ENCODE measurements around the gene OR9Q1. TPM values are rescaled to one million over a fixed set of nuclear protein-coding genes. Genes with fewer than 3 reads are reported as not detected.

OR9Q1 gene
- total RNA-seq, 4 donors from 2014 or later = not detected

- H3K27me3 ChIP-seq = no peaks in the 10 kb centered on the region
Measured at GRCh38 chr11:58127350-58127749, 103.7 kb downstream of the OR9Q1 start.

GRCh38 chr11:58133309-58134076 is 109.8 kb downstream of the OR9Q1 start:
- no peak overlapping the region for H3K4me3 ChIP-seq
- H3K9me3 ChIP-seq = no peaks in the 10 kb centered on the region
- no peaks in the 10 kb centered on the region for H3K36me3 ChIP-seq
- H3K4me1 ChIP-seq = no peaks in the 10 kb centered on the region
- WGBS, 2 donors (ENCODE audit: low coverage in 1 of 2) = 50 to 60% methylated on average over 6 to 7 of the region's 7 CpGs
- H3K27ac ChIP-seq = no peak overlapping the region
- ATAC-seq = no peak
- H3K27me3 ChIP-seq = no peaks in the 10 kb centered on the region
- TF ChIP-seq POLR2A (IDR thresholded peaks at IDR 0.05) (no peak), POLR2AphosphoS5 (IDR thresholded peaks at IDR 0.05) (no peak), CTCF (IDR thresholded peaks at IDR 0.05) (no peak), EP300 (IDR thresholded peaks at IDR 0.05) (no peak)

More at GRCh38 chr11:58127350-58127749, 103.7 kb downstream of the OR9Q1 start:
- Histone ChIP-seq H3K27ac (no peak overlapping the region), H3K4me1 (no peaks in the 10 kb centered on the region), H3K4me3 (no peak overlapping the region), H3K36me3 (no peaks in the 10 kb centered on the region), H3K9me3 (no peaks in the 10 kb centered on the region)
- TF ChIP-seq POLR2AphosphoS5 (IDR thresholded peaks at IDR 0.05) (no peak), EP300 (IDR thresholded peaks at IDR 0.05) (no peak), POLR2A (IDR thresholded peaks at IDR 0.05) (no peak), CTCF (IDR thresholded peaks at IDR 0.05) (no peak)
- ATAC-seq = no peak

GRCh38 chr11:58134151-58134550 is 110.5 kb downstream of the OR9Q1 start:
- ATAC-seq = no peak
- Histone ChIP-seq H3K27me3 (no peaks in the 10 kb centered on the region), H3K9me3 (no peaks in the 10 kb centered on the region), H3K27ac (no peak overlapping the region), H3K36me3 (no peaks in the 10 kb centered on the region), H3K4me3 (no peak overlapping the region), H3K4me1 (no peaks in the 10 kb centered on the region)
- WGBS, 2 donors (ENCODE audit: low coverage in 1 of 2) = 33% methylated on average over 1 of the region's 1 CpG; no CpG with 5 or more reads in 1 of the 2 donors
- TF ChIP-seq POLR2A (IDR thresholded peaks at IDR 0.05) (no peak), EP300 (IDR thresholded peaks at IDR 0.05) (no peak), POLR2AphosphoS5 (IDR thresholded peaks at IDR 0.05) (no peak), CTCF (IDR thresholded peaks at IDR 0.05) (no peak)

- Histone ChIP-seq H3K27me3 (no peaks in the 10 kb centered on the region), H3K27ac (no peak overlapping the region), H3K9me3 (no peaks in the 10 kb centered on the region), H3K4me3 (no peak overlapping the region), H3K36me3 (no peaks in the 10 kb centered on the region), H3K4me1 (no peaks in the 10 kb centered on the region)
- ATAC-seq = no peak
- WGBS, 2 donors (ENCODE audit: low coverage in 1 of 2) = 67 to 82% methylated on average over 1 of the region's 1 CpG
- TF ChIP-seq CTCF (IDR thresholded peaks at IDR 0.05) (no peak), POLR2AphosphoS5 (IDR thresholded peaks at IDR 0.05) (no peak), EP300 (IDR thresholded peaks at IDR 0.05) (no peak), POLR2A (IDR thresholded peaks at IDR 0.05) (no peak)
Measured at GRCh38 chr11:58135171-58135570, 111.5 kb downstream of the OR9Q1 start.

- no peaks in the 10 kb centered on the region for H3K36me3 ChIP-seq
- H3K4me3 ChIP-seq = no peak overlapping the region
- no peak for ATAC-seq
- H3K4me1 ChIP-seq = no peaks in the 10 kb centered on the region
- WGBS, 2 donors (ENCODE audit: low coverage in 1 of 2) = 57 to 64% methylated on average over 1 of the region's 1 CpG
- no peaks in the 10 kb centered on the region for H3K27me3 ChIP-seq
- TF ChIP-seq CTCF (IDR thresholded peaks at IDR 0.05) (no peak), POLR2A (IDR thresholded peaks at IDR 0.05) (no peak), EP300 (IDR thresholded peaks at IDR 0.05) (no peak), POLR2AphosphoS5 (IDR thresholded peaks at IDR 0.05) (no peak)
- H3K9me3 ChIP-seq = no peaks in the 10 kb centered on the region
- H3K27ac ChIP-seq = no peak overlapping the region
Measured at GRCh38 chr11:58142761-58143160, 119.1 kb downstream of the OR9Q1 start.
